Smooth muscle cell (in vitro differentiated cells): ENCODE data around the gene P2RY14. TPM values are rescaled to one million over a fixed set of nuclear protein-coding genes. Genes with fewer than 3 reads are reported as not detected.
A peak's percentile ranks its signal among the peaks of the same experiment; 100 is the strongest.

ENCODE experiments used
- DNase-seq: peaks from one replicate; lab custom pipeline; 2025; ENCODE audit not compliant: unreplicated experiment; lab: John Stamatoyannopoulos, UW
- H2AFZ ChIP-seq: fragments of 200-600 bp; sonication (generic); 2 replicates; pipeline ENCODE4 v1.6.0; 2016; ENCODE audit warnings: antibody characterized with exemption, low read depth, mild to moderate bottlenecking
- H3F3A ChIP-seq: fragments of 200-600 bp; sonication (generic); 2 replicates; pipeline ENCODE4 v1.6.0; 2017; ENCODE audit warnings: antibody characterized with exemption, low read depth
- H3K27ac ChIP-seq: fragments of 200-600 bp; sonication (generic); 2 replicates; pipeline ENCODE4 v1.5.1; 2016; ENCODE audit warnings: low read depth, mild to moderate bottlenecking
- H3K27me3 ChIP-seq: fragments of 200-600 bp; sonication (generic); 2 replicates; pipeline ENCODE4 v1.6.1; 2016; ENCODE audit warnings: low read depth, mild to moderate bottlenecking
- H3K36me3 ChIP-seq: fragments of 200-600 bp; sonication (generic); 2 replicates; pipeline ENCODE4 v1.5.1; 2016; ENCODE audit warnings: low read depth
- H3K4me1 ChIP-seq: fragments of 200-600 bp; sonication (generic); 2 replicates; pipeline ENCODE4 v1.5.1; 2016; ENCODE audit warnings: low read depth
- H3K4me2 ChIP-seq: fragments of 200-600 bp; sonication (generic); 2 replicates; pipeline ENCODE4 v1.6.0; 2016; ENCODE audit warnings: mild to moderate bottlenecking
- H3K4me3 ChIP-seq: fragments of 200-600 bp; sonication (generic); 2 replicates; pipeline ENCODE4 v1.5.1; 2016; ENCODE audit warnings: mild to moderate bottlenecking
- H3K79me2 ChIP-seq: fragments of 200-600 bp; sonication (generic); 2 replicates; pipeline ENCODE4 v1.6.0; 2016; ENCODE audit warnings: low read depth, mild to moderate bottlenecking
- H3K9ac ChIP-seq: fragments of 200-600 bp; sonication (generic); 2 replicates; pipeline ENCODE4 v1.6.0; 2016; ENCODE audit warnings: low read depth
- H3K9me3 ChIP-seq: fragments of 200-600 bp; sonication (generic); replicated peaks from 2 replicates; pipeline ENCODE4 v1.5.1; 2016; ENCODE audit warnings: low read depth
- H4K20me1 ChIP-seq: fragments of 200-600 bp; sonication (generic); 2 replicates; pipeline ENCODE4 v1.6.0; 2016; ENCODE audit warnings: low read depth
- WGBS: methylation state at CpG from one replicate; pipeline ENCODE4 v1.1.7; 2016; ENCODE audit warnings: low lambda C conversion rate; 5-methylcytosine and 5-hydroxymethylcytosine counted together
- polyA plus RNA-seq: library from polyadenylated mRNA; unstranded; fragments of >200 nt; fragmentation: Nextera tagmentation; extraction: Ambion mirVana; gene quantifications from 2 replicates; pipeline ENCODE4 v1.2.1, GENCODE V29; 2016
- total RNA-seq: library from RNA; depleted of rRNA; stranded (reverse); fragments of >200 nt; gene quantifications from 2 replicates; pipeline ENCODE4 v1.2.3, GENCODE V29; 2014
- TF ChIP-seq, protein P1 (sequence below): fragments of 200-600 bp; sonication (generic); IDR thresholded peaks from 2 replicates; pipeline ENCODE4 v1.5.1; 2017; ENCODE audit warnings: borderline replicate concordance, mild to moderate bottlenecking, antibody characterized with exemption; ENCODE audit not compliant: insufficient read depth, poor library complexity, severe bottlenecking

Gene P2RY14
- total and polyA plus RNA-seq, 2 experiments from 2014 or later = not detected

- Histone ChIP-seq H3K4me2 (peak overlapping the region; percentile 51), H3K4me3 (no peak overlapping the region), H2AFZ (no peak overlapping the region), H4K20me1 (no peaks in the 10 kb centered on the region), H3K9ac (no peak overlapping the region), H3F3A (no peaks in the 10 kb centered on the region), H3K4me1 (no peaks in the 10 kb centered on the region), H3K27me3 (no peaks in the 10 kb centered on the region), H3K27ac (peak overlapping the region; percentile 63), H3K36me3 (no peaks in the 10 kb centered on the region), H3K9me3 (no peaks in the 10 kb centered on the region), H3K79me2 (no peaks in the 10 kb centered on the region)
- WGBS = 99% methylated on average over 5 of the region's 5 CpGs
- TF ChIP-seq, protein P1, sequence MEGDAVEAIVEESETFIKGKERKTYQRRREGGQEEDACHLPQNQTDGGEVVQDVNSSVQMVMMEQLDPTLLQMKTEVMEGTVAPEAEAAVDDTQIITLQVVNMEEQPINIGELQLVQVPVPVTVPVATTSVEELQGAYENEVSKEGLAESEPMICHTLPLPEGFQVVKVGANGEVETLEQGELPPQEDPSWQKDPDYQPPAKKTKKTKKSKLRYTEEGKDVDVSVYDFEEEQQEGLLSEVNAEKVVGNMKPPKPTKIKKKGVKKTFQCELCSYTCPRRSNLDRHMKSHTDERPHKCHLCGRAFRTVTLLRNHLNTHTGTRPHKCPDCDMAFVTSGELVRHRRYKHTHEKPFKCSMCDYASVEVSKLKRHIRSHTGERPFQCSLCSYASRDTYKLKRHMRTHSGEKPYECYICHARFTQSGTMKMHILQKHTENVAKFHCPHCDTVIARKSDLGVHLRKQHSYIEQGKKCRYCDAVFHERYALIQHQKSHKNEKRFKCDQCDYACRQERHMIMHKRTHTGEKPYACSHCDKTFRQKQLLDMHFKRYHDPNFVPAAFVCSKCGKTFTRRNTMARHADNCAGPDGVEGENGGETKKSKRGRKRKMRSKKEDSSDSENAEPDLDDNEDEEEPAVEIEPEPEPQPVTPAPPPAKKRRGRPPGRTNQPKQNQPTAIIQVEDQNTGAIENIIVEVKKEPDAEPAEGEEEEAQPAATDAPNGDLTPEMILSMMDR = no peak
- no peak for DNase-seq
These were observed 79.5 kb downstream of the P2RY14 start for GRCh38 chr3:151198849-151199248.

DNA sequence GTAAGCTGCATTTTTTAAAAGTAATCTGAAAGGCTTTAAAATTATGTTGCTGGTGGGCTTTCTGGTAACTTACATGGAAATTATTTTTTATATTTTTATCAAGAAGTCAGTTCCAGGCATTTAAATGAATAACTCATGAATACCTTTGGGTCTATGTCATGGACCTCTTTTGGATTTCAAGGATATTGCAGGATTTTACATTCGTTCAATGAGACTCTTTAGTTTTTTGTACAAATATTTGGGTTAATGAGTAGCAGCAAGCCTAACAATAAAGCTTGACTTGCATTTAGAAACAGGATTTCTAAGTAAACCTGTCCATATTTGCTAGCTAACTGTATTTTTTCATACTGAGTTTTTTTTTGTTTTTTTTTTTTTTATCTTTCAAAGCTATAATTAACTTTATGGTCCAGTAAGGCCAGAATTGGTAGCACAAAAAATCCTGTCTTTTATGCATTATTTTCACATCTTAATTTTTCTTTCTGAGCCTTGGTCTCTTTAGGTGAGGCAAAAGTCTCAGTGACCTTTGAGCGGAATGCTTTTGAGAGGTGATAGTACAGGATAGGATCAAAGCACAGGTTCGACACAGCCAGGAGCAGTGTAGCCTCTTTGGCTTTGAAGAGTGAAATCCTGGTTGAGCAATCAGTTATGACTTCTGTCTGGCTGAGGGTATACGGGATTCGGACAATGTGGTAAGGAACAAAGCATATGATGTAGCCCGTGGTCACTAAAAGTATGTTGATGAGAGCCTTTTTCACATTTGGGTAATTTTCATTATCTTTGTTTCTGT is 80.2 kb downstream of the P2RY14 start:
- H3K4me1 ChIP-seq = no peaks in the 10 kb centered on the region
- H3K9ac ChIP-seq = peak overlapping the region; percentile 4
- H3F3A ChIP-seq = no peaks in the 10 kb centered on the region
- no peak overlapping the region for H3K4me3 ChIP-seq
- H3K27ac ChIP-seq = peak overlapping the region; percentile 63
- WGBS = 41% methylated on average over 6 of the region's 6 CpGs
- no peaks in the 10 kb centered on the region for H3K36me3 ChIP-seq
- H3K27me3 ChIP-seq = no peaks in the 10 kb centered on the region
- no peak overlapping the region for H2AFZ ChIP-seq
- no peaks in the 10 kb centered on the region for H3K79me2 ChIP-seq
- H4K20me1 ChIP-seq = no peaks in the 10 kb centered on the region
- no peak for DNase-seq
- TF ChIP-seq, protein P1 = no peak
- peak overlapping the region; percentile 51 for H3K4me2 ChIP-seq
- H3K9me3 ChIP-seq = no peaks in the 10 kb centered on the region

DNA sequence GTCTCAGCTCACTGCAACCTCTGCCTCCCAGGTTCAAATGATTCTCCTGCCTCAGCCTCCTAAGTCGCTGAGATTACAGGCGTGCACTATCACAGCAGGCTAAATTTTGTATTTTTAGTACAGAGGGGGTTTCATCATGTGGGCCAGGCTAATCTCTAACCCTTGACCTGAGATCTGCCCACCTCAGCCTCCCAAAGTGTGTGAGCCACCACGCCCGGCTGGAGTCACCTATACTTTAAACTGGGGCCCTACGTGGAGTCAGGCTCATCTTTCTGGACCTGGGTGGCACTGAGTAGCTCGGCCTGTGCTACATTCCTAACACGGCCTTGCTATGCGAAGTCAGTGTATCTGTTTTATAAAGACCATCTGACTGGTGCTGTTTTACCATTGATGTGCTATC is 81.1 kb downstream of the P2RY14 start:
- H3K79me2 ChIP-seq = no peaks in the 10 kb centered on the region
- peak overlapping the region; percentile 63 for H3K27ac ChIP-seq
- no peak for DNase-seq
- WGBS = 93% methylated on average over 8 of the region's 8 CpGs
- no peak overlapping the region for H3K9ac ChIP-seq
- no peaks in the 10 kb centered on the region for H3K9me3 ChIP-seq
- H3K4me1 ChIP-seq = no peaks in the 10 kb centered on the region
- TF ChIP-seq, protein P1 = no peak
- H2AFZ ChIP-seq = no peak overlapping the region
- no peaks in the 10 kb centered on the region for H3K27me3 ChIP-seq
- no peak overlapping the region for H3K4me3 ChIP-seq
- no peaks in the 10 kb centered on the region for H4K20me1 ChIP-seq
- no peak overlapping the region for H3K4me2 ChIP-seq
- H3K36me3 ChIP-seq = no peaks in the 10 kb centered on the region
- H3F3A ChIP-seq = no peaks in the 10 kb centered on the region

DNA sequence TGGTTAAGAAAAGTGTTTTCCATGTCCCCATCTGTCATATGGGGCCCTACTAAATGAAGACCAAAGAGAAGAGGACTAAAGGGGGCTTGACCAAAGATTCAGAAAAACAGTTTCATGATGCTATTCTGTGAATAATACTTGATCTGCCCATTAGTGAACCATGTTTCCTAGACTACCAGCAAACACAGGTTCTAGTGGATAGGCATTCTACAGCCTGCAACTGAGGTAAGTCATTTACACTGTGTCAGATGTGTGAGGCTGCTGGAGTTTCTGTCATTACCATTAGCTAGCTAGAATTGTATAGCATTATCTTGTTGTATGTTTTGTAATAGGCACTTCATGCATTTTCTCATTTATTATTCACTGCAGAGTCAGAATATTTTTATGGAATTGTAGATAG is 81.9 kb downstream of the P2RY14 start:
- Histone ChIP-seq H3K27me3 (no peaks in the 10 kb centered on the region), H3K9me3 (no peaks in the 10 kb centered on the region), H4K20me1 (no peaks in the 10 kb centered on the region), H3K36me3 (no peaks in the 10 kb centered on the region), H3K4me3 (no peak overlapping the region), H3K4me2 (no peak overlapping the region), H3K4me1 (no peaks in the 10 kb centered on the region), H3K27ac (no peak overlapping the region), H2AFZ (no peak overlapping the region), H3F3A (no peaks in the 10 kb centered on the region), H3K9ac (no peak overlapping the region), H3K79me2 (no peaks in the 10 kb centered on the region)
- no peak for DNase-seq
- TF ChIP-seq, protein P1 = no peak
